Measurements from ENCODE around the gene STYXL2.

STYXL2 gene

GRCh38 chr1:167136806-167137205 is 42.9 kb downstream of the STYXL2 start:
- no peak for DNase-seq

DNA sequence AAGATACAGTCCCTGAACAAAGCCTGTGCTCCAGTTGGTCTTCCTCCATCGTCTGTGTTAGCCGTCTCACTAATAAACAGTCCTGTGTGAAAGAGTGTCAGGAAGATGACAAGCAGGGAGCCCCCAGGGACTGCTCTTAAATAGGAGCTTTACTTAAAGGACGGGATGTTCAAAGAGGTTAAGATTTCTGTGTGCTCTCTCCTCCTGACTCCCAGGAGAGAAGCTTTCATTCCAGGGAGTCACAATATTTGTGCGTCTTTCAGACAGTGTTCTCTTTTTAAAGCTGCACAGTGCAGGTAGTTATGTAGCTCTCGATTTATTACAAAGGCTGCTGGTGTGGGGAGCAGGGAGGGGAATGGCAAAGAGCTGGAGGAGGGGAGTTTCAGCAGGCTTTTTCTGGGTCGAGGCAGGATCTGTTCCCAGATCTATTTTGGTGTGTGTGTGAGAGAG is 43.5 kb downstream of the STYXL2 start:
- no peak for DNase-seq

DNA sequence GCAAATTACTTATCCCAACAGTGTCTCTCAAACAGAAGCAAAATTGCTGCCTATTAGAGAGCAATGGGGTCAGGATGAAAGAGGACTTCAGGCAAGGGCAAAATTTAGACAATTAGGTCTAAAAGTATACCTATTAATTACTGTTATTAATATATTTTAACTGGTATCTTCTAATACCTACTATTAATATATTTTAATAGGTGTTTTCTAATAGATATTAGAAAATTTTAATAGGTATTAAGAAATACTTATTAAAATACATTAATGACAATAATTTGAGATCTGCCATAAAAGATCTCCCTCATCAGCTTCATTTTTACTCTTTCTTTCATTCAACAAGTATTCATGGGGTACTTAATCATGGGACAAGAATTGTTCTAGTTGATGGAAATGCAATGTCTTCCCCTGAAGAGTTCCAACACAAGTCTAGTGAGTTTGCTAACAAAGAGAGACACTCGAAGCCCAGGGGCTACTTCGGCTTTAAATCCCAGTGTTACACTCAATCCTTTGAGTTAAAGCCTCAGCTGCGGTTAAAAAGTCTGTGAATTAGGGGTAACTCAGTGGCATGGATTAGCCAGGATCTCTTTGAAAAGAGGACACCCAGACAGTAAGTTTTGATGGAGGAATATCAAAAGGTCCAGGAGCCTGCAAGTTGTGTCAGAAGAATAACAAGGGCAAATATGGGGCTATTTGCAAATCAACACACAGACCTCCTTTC is 44.1 kb downstream of the STYXL2 start:
- no peak for DNase-seq

DNA sequence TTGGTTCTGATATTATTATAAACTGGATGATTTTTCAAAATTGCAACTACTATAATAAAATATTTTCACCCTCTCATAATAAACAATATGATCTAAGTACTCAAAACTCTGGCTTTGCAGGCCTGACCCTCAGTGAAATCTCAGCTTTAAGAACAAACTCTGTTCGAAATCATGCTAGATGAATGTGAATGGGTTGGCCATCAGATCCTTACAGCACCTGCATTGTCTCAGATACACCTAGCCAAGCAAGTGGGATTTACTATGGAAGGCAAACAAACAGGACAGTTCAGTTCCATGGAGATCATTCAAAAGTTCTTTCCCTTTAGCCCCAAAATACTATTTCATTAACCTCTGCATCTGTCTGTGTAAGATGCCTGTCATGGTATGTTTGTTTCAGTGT is 44.8 kb downstream of the STYXL2 start:
- no peak for DNase-seq

- DNase-seq, result no peak
Measured at GRCh38 chr1:167141963-167142362, 48.1 kb downstream of the STYXL2 start.
